HepG2 (cell line): Measurements from ENCODE around the gene KLHDC8B. TPM values are rescaled to one million over a fixed set of nuclear protein-coding genes. Genes with fewer than 3 reads are reported as not detected.

Experiments used
- DPF2 ChIP-seq: sonication (generic); formaldehyde crosslinking; IDR thresholded peaks from 2 replicates; pipeline ENCODE4 v1.4.0; 2020; ENCODE audit warnings: mild to moderate bottlenecking, low read depth, missing genetic modification reagents, borderline replicate concordance
- FOXC1 ChIP-seq: sonication (generic); formaldehyde crosslinking; IDR thresholded peaks from 2 replicates; pipeline ENCODE4 v1.8.0; 2022; ENCODE audit warnings: mild to moderate bottlenecking, missing genetic modification reagents, borderline replicate concordance
- FOXK1 ChIP-seq: sonication (generic); formaldehyde crosslinking; IDR thresholded peaks from 2 replicates; pipeline ENCODE4 v1.4.0; 2020; ENCODE audit warnings: low read depth, missing genetic modification reagents, borderline replicate concordance
- HES4 ChIP-seq: sonication (generic); formaldehyde crosslinking; IDR thresholded peaks from 2 replicates; pipeline ENCODE4 v1.9.0; 2021; ENCODE audit warnings: mild to moderate bottlenecking, missing genetic modification reagents, borderline replicate concordance
- MBD4 ChIP-seq: IDR thresholded peaks from 2 replicates; pipeline ENCODE4 v1.6.1; 2012; ENCODE audit warnings: low read length, inconsistent platforms, borderline replicate concordance
- PRDM4 ChIP-seq: sonication (generic); formaldehyde crosslinking; IDR thresholded peaks from 2 replicates; pipeline ENCODE4 v1.9.0; 2021; ENCODE audit warnings: missing genetic modification reagents, borderline replicate concordance
- REXO4 ChIP-seq: sonication (generic); formaldehyde crosslinking; IDR thresholded peaks from 2 replicates; pipeline ENCODE4 v1.8.0; 2022; ENCODE audit warnings: missing genetic modification reagents, mild to moderate bottlenecking, borderline replicate concordance
- ZMYM4 ChIP-seq: sonication (generic); formaldehyde crosslinking; IDR thresholded peaks from 2 replicates; pipeline ENCODE4 v1.8.1; 2023; ENCODE audit warnings: mild to moderate bottlenecking, missing genetic modification reagents
- ZNF615 ChIP-seq: sonication (generic); formaldehyde crosslinking; IDR thresholded peaks from 2 replicates; pipeline ENCODE4 v1.5.0; 2020; ENCODE audit warnings: mild to moderate bottlenecking, missing genetic modification reagents, borderline replicate concordance
- polyA plus RNA-seq, 8 experiments: library from polyadenylated mRNA; depleted of rRNA in 3 of 8; stranded (reverse) in 7 of 8; unstranded in 1 of 8; fragments of >200 nt; fragmentation: Illumina TruSeq in 4 of 8; extraction: Trizol in 4 of 8; gene quantifications; 2 replicates each; pipeline versions ENCODE4 v1.2.1 to v1.2.3, GENCODE V29; 2011 to 2016; ENCODE audit warnings: low read depth in 4 of 8, missing spikeins in 1 of 8, mixed read lengths in 1 of 8; ENCODE audit not compliant: insufficient read depth in 1 of 8
- total RNA-seq, 5 experiments: library from RNA; depleted of rRNA; stranded (reverse); fragments of >200 nt; fragmentation: Illumina TruSeq; extraction: Trizol; gene quantifications; 2 replicates each; pipeline ENCODE4 v1.2.3, GENCODE V29; 2016; ENCODE audit warnings: low read depth in 1 of 5
- TF ChIP-seq, protein P1 (sequence below): sonication (generic); formaldehyde crosslinking; IDR thresholded peaks from 2 replicates; pipeline ENCODE4 v1.8.0; 2022; ENCODE audit warnings: missing genetic modification reagents, mild to moderate bottlenecking, inconsistent platforms, borderline replicate concordance
- TF ChIP-seq, protein P2 (sequence below): sonication (generic); formaldehyde crosslinking; IDR thresholded peaks from 2 replicates; pipeline ENCODE4 v1.5.0; 2020; ENCODE audit warnings: missing genetic modification reagents, mild to moderate bottlenecking, borderline replicate concordance

The KLHDC8B gene
- total and polyA plus RNA-seq, 2 of the 13 experiments (the other 11 are each of a cell fraction or from before 2014, with no cell fraction given) = 17.2 to 17.8 TPM

GRCh38 chr3:49181351-49181750 is 10.0 kb downstream of the KLHDC8B start (continued):
- TF ChIP-seq DPF2 (CRISPR knock-in tag) = no peak
- TF ChIP-seq ZMYM4 = no peak
- TF ChIP-seq ZNF615 = no peak
- TF ChIP-seq, protein P1, sequence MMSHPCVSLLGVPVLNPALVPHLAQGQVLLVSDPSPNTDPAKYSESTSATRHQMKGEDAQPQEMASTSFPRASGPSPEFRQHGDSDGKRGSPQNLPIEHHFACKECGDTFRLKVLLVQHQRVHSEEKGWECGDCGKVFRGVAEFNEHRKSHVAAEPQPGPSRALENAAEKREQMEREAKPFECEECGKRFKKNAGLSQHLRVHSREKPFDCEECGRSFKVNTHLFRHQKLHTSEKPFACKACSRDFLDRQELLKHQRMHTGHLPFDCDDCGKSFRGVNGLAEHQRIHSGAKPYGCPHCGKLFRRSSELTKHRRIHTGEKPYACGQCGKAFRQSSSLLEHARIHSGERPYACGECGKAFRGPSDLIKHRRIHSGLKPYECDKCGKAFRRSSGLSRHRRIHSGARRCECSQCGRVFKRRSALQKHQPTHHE = no peak
- no peak for TF ChIP-seq REXO4 (CRISPR knock-in tag)
- no peak for TF ChIP-seq FOXC1 (CRISPR knock-in tag)
- no peak for TF ChIP-seq MBD4
- TF ChIP-seq PRDM4 (CRISPR knock-in tag) = no peak
- TF ChIP-seq HES4 = no peak
- TF ChIP-seq, protein P2, sequence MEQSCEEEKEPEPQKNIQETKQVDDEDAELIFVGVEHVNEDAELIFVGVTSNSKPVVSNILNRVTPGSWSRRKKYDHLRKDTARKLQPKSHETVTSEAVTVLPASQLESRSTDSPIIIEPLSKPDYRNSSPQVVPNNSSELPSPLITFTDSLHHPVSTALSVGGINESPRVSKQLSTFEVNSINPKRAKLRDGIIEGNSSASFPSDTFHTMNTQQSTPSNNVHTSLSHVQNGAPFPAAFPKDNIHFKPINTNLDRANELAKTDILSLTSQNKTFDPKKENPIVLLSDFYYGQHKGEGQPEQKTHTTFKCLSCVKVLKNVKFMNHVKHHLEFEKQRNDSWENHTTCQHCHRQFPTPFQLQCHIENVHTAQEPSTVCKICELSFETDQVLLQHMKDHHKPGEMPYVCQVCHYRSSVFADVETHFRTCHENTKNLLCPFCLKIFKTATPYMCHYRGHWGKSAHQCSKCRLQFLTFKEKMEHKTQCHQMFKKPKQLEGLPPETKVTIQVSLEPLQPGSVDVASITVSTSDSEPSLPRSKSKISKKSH = no peak
- no peak for TF ChIP-seq FOXK1 (CRISPR knock-in tag)
